HepG2 (cell line): ENCODE results near the gene NUDT8. TPM values are rescaled to one million over a fixed set of nuclear protein-coding genes. Genes with fewer than 3 reads are reported as not detected.

Source experiments
- ATAC-seq: fragments of 200-7000 bp; cut with Tn5 transposase; 3 replicates; pipeline ENCODE4 v1.9.1; 2020; ENCODE audit warnings: mild to moderate bottlenecking, moderate library complexity
- BruUV-seq: library from RNA; stranded (reverse); fragments of 400-500 nt; replicated peaks from 2 replicates; lab custom pipeline; 2021; lab: Mats Ljungman, UMichigan
- CTCF ChIA-PET: fragments of 300-600 bp; formaldehyde crosslinking; extraction: SDS; loops from one replicate; lab custom pipeline; 2021; ENCODE audit warnings: low total read pairs, inconsistent platforms, low intra/inter-chr PET ratio; lab: Yijun Ruan, JAX
- POLR2A ChIA-PET: fragments of 350-600 bp; sonication (Branson Sonifier 250); formaldehyde crosslinking; loops from one replicate; lab custom pipeline; 2020; ENCODE audit warnings: antibody characterized with exemption, inconsistent platforms; lab: Yijun Ruan, JAX
- DNase-seq: peaks from one replicate; pipeline ENCODE4 v3.0.0-alpha.2; 2015; ENCODE audit warnings: low spot score
- FAIRE-seq: peaks from 3 replicates; lab custom pipeline; 2011; peaks lifted over from hg19 to GRCh38; lab: Jason Lieb, UNC
- H2AFZ ChIP-seq: one replicate; pipeline ENCODE4 v1.6.1; 2011; ENCODE audit warnings: low read length, inconsistent platforms
- H3K27ac ChIP-seq: fragments of 300-600 bp; 3 replicates; pipeline ENCODE4 v1.8.0; 2011; ENCODE audit warnings: mixed run types, mild to moderate bottlenecking, mixed read lengths, low read length, inconsistent platforms; ENCODE audit not compliant: insufficient read depth; ENCODE audit errors: extremely low read length
- H3K27me3 ChIP-seq, 2 experiments: fragments of 200-600 bp in 1 of 2; 2 replicates in 1 of 2; 3 replicates in 1 of 2; pipeline versions ENCODE4 v1.6.0 to v1.8.0; 2011; ENCODE audit warnings: low read length in 2 of 2, mild to moderate bottlenecking in 2 of 2, moderate library complexity in 2 of 2, inconsistent platforms in 1 of 2; ENCODE audit not compliant: insufficient read depth in 2 of 2, control insufficient read depth in 1 of 2
- H3K36me3 ChIP-seq, 2 experiments: fragments of 200-600 bp in 1 of 2; replicated peaks in 1 of 2; 2 replicates in 1 of 2; 3 replicates in 1 of 2; pipeline versions ENCODE4 v1.5.1 to v1.8.0; 2011; ENCODE audit warnings: low read length in 2 of 2, inconsistent platforms in 1 of 2; ENCODE audit not compliant: insufficient read depth in 2 of 2, control insufficient read depth in 1 of 2
- H3K4me1 ChIP-seq: 2 replicates; pipeline ENCODE4 v1.5.1; 2012; ENCODE audit warnings: low read length, inconsistent platforms; ENCODE audit not compliant: insufficient read depth
- H3K4me2 ChIP-seq: 2 replicates; pipeline ENCODE4 v1.6.0; 2011; ENCODE audit warnings: low read depth, low read length, inconsistent platforms
- H3K4me3 ChIP-seq, 3 experiments: fragments of 200-600 bp in 1 of 3; sonication (generic), shearing (Covaris generic) in 1 of 3; replicated peaks in 1 of 3; 2 replicates each; pipeline ENCODE4 v1.5.1; 2011 to 2016; ENCODE audit warnings: low read length in 3 of 3, inconsistent platforms in 2 of 3, low read depth in 2 of 3, mild to moderate bottlenecking in 2 of 3, control low read depth in 1 of 3, mixed read lengths in 1 of 3; ENCODE audit not compliant: insufficient read depth in 1 of 3
- H3K79me2 ChIP-seq: one replicate; pipeline ENCODE4 v1.6.1; 2011; ENCODE audit warnings: low read length, inconsistent platforms; ENCODE audit not compliant: insufficient read depth
- H3K9ac ChIP-seq: 2 replicates; pipeline ENCODE4 v1.6.0; 2011; ENCODE audit warnings: mild to moderate bottlenecking, low read depth, low read length, inconsistent platforms; ENCODE audit not compliant: insufficient read depth
- H3K9me3 ChIP-seq: 2 replicates; pipeline ENCODE4 v1.5.1; 2012; ENCODE audit warnings: mild to moderate bottlenecking, low read length
- H4K20me1 ChIP-seq: 2 replicates; pipeline ENCODE4 v1.6.0; 2011; ENCODE audit warnings: inconsistent platforms, mild to moderate bottlenecking, low read length, moderate library complexity; ENCODE audit not compliant: insufficient read depth
- AKAP8 ChIP-seq: sonication (generic); formaldehyde crosslinking; IDR thresholded peaks from 2 replicates; pipeline ENCODE4 v1.5.1; 2020; ENCODE audit warnings: mild to moderate bottlenecking, missing genetic modification reagents
- EHMT2 ChIP-seq: fragments of 200-600 bp; sonication (generic); IDR thresholded peaks from 2 replicates; pipeline ENCODE4 v1.7.0; 2017; ENCODE audit warnings: antibody characterized with exemption, low read depth, low read length, borderline replicate concordance
- FOXA1 ChIP-seq, 2 experiments: fragments of 450-650 bp in 1 of 2; sonication (generic) in 1 of 2; formaldehyde crosslinking in 1 of 2; IDR thresholded peaks; 2 replicates each; pipeline versions ENCODE4 v1.4.0 to v1.6.1; 2016 to 2020; ENCODE audit warnings: missing genetic modification reagents in 1 of 2
- KMT2A ChIP-seq: sonication (generic); formaldehyde crosslinking; IDR thresholded peaks from 2 replicates; pipeline ENCODE4 v1.4.0; 2020; ENCODE audit warnings: missing genetic modification reagents
- RBM22 ChIP-seq: fragments of 200-400 bp; formaldehyde crosslinking; optimal IDR thresholded peaks from 2 replicates; pipeline ENCODE3; 2017; ENCODE audit warnings: mild to moderate bottlenecking, low read length, moderate library complexity
- SSRP1 ChIP-seq: IDR thresholded peaks from 2 replicates; pipeline ENCODE4 v1.6.1; 2016; ENCODE audit warnings: control low read depth
- ZNF781 ChIP-seq: sonication (generic); formaldehyde crosslinking; IDR thresholded peaks from 2 replicates; pipeline ENCODE4 v1.5.1; 2020; ENCODE audit warnings: borderline replicate concordance, mild to moderate bottlenecking, missing genetic modification reagents; ENCODE audit errors: not compliant biosample characterization
- WGBS: methylation state at CpG from one replicate; pipeline ENCODE4 v1.1.6; 2017; ENCODE audit warnings: low lambda C conversion rate; 5-methylcytosine and 5-hydroxymethylcytosine counted together
- in situ Hi-C: cut with HindIII; loops from 2 replicates; pipeline ENCODE4 v1.10.0; 2017; ENCODE audit warnings: low pct_unique_long_range_greater_than_20kb; ENCODE audit not compliant: extremely low pct_ligation_motif_present
- intact Hi-C: fragments of 100-400 bp; cut with micrococcal nuclease; formaldehyde crosslinking; loops from one replicate; pipeline ENCODE4 v1.10.0; 2022; ENCODE audit not compliant: unreplicated experiment
- polyA plus RNA-seq, 8 experiments: library from polyadenylated mRNA; depleted of rRNA in 3 of 8; stranded (reverse) in 7 of 8; unstranded in 1 of 8; fragments of >200 nt; fragmentation: Illumina TruSeq in 4 of 8; extraction: Trizol in 4 of 8; gene quantifications; 2 replicates each; pipeline versions ENCODE4 v1.2.1 to v1.2.3, GENCODE V29; 2011 to 2016; ENCODE audit warnings: low read depth in 4 of 8, missing spikeins in 1 of 8, mixed read lengths in 1 of 8; ENCODE audit not compliant: insufficient read depth in 1 of 8
- total RNA-seq, 5 experiments: library from RNA; depleted of rRNA; stranded (reverse); fragments of >200 nt; fragmentation: Illumina TruSeq; extraction: Trizol; gene quantifications; 2 replicates each; pipeline ENCODE4 v1.2.3, GENCODE V29; 2016; ENCODE audit warnings: low read depth in 1 of 5
- TF ChIP-seq, protein P1 (sequence below): sonication (generic); formaldehyde crosslinking; IDR thresholded peaks from 2 replicates; pipeline ENCODE4 v1.4.0; 2020; ENCODE audit warnings: missing genetic modification reagents, low read depth, mild to moderate bottlenecking, borderline replicate concordance
- TF ChIP-seq, protein P2 (sequence below): sonication (generic); formaldehyde crosslinking; IDR thresholded peaks from 2 replicates; pipeline ENCODE4 v1.5.1; 2020; ENCODE audit warnings: mild to moderate bottlenecking, missing genetic modification reagents, borderline replicate concordance
- TF ChIP-seq, protein P3 (sequence below): sonication (generic); formaldehyde crosslinking; IDR thresholded peaks from 2 replicates; pipeline ENCODE4 v1.5.1; 2020; ENCODE audit warnings: missing genetic modification reagents, mild to moderate bottlenecking, borderline replicate concordance
- TF ChIP-seq, protein P4 (sequence below): sonication (generic); formaldehyde crosslinking; IDR thresholded peaks from 2 replicates; pipeline ENCODE4 v1.5.0; 2020; ENCODE audit warnings: missing genetic modification reagents

NUDT8 gene
- total and polyA plus RNA-seq, 2 of the 13 experiments (the other 11 are each of a cell fraction or from before 2014, with no cell fraction given): 6.7 to 25.8 TPM

DNA sequence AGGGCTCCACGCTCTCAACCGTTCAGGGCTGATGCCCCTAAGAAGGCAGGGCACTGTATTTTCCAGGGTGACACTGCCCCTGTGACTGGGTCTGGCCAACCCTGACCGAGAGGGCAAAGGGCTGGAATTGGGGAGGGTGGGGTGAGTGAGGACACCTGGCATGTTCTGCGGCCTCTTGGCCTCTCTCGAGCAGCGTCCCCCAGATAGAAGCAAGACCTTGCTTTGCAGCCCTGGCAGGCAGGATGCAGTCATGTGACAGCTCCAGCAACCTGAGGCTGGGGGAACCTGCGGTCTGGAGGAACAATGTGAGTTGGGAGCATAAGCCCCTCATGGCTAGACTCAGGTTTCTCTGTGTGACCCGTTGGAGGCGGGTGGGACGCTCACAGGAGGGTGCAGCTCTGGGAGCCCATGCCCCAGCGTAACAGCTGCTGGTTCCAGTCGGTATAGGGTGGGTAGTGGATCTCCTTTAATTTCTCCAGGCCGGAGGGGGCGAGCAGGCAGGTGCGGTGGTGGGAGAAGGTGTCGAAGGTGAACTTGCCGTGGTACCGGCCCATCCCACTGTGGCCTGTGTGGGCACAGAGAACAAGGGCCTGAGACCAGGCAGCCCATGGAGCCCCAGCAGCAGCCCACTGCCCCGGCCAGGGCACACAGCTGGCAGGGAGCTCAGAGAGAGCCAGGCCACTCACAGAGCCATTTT is 33.2 kb upstream of the NUDT8 start:
- no TSS peak for BruUV-seq
- peaks cover 1 to 17% of the 10 kb centered on the region in 2 experiments; a peak in 3 of 5 replicates for H3K27me3 ChIP-seq
- H3K27ac ChIP-seq: no peak overlapping the region
- H3K9ac ChIP-seq: no peak overlapping the region
- peaks cover 9% of the 10 kb centered on the region for H3K4me1 ChIP-seq
- ChIA-PET POLR2A (no interaction called here), CTCF (no interaction called here)
- no peaks in the 10 kb centered on the region for H3K79me2 ChIP-seq
- no peak overlapping the region for H3K4me2 ChIP-seq
- H2AFZ ChIP-seq: no peak overlapping the region
- no peak for DNase-seq
- WGBS: 68% methylated on average over 10 of the region's 19 CpGs
- ATAC-seq: no peak
- in situ Hi-C loops: loop anchor here (25.0 kb wide), 1 partner anchor 124 kb away; no protein-coding TSS in a partner anchor
- H3K36me3 ChIP-seq: no peaks in the 10 kb centered on the region
- no peak for FAIRE-seq
- no peaks in the 10 kb centered on the region for H3K9me3 ChIP-seq
- no peaks in the 10 kb centered on the region for H4K20me1 ChIP-seq
- H3K4me3 ChIP-seq: no peak overlapping the region
- intact Hi-C loops: no loop called here
- TF ChIP-seq KMT2A (no peak), ZNF781 (no peak), SSRP1 (no peak), RBM22 (no peak), FOXA1 (IDR thresholded peaks at IDR 0.05) (no peak), FOXA1 (CRISPR knock-in tag; IDR thresholded peaks at IDR 0.05) (no peak), EHMT2 (no peak), AKAP8 (no peak)
- TF ChIP-seq, protein P1, sequence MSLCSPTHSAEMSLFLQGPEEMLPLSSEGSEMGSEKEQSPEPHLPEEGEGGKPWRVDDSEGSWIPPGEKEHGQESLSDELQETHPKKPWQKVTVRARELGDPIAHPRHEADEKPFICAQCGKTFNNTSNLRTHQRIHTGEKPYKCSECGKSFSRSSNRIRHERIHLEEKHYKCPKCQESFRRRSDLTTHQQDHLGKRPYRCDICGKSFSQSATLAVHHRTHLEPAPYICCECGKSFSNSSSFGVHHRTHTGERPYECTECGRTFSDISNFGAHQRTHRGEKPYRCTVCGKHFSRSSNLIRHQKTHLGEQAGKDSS (CRISPR knock-in tag): no peak
- TF ChIP-seq, protein P2, sequence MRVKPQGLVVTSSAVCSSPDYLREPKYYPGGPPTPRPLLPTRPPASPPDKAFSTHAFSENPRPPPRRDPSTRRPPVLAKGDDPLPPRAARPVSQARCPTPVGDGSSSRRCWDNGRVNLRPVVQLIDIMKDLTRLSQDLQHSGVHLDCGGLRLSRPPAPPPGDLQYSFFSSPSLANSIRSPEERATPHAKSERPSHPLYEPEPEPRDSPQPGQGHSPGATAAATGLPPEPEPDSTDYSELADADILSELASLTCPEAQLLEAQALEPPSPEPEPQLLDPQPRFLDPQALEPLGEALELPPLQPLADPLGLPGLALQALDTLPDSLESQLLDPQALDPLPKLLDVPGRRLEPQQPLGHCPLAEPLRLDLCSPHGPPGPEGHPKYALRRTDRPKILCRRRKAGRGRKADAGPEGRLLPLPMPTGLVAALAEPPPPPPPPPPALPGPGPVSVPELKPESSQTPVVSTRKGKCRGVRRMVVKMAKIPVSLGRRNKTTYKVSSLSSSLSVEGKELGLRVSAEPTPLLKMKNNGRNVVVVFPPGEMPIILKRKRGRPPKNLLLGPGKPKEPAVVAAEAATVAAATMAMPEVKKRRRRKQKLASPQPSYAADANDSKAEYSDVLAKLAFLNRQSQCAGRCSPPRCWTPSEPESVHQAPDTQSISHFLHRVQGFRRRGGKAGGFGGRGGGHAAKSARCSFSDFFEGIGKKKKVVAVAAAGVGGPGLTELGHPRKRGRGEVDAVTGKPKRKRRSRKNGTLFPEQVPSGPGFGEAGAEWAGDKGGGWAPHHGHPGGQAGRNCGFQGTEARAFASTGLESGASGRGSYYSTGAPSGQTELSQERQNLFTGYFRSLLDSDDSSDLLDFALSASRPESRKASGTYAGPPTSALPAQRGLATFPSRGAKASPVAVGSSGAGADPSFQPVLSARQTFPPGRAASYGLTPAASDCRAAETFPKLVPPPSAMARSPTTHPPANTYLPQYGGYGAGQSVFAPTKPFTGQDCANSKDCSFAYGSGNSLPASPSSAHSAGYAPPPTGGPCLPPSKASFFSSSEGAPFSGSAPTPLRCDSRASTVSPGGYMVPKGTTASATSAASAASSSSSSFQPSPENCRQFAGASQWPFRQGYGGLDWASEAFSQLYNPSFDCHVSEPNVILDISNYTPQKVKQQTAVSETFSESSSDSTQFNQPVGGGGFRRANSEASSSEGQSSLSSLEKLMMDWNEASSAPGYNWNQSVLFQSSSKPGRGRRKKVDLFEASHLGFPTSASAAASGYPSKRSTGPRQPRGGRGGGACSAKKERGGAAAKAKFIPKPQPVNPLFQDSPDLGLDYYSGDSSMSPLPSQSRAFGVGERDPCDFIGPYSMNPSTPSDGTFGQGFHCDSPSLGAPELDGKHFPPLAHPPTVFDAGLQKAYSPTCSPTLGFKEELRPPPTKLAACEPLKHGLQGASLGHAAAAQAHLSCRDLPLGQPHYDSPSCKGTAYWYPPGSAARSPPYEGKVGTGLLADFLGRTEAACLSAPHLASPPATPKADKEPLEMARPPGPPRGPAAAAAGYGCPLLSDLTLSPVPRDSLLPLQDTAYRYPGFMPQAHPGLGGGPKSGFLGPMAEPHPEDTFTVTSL (CRISPR knock-in tag): no peak
- TF ChIP-seq, protein P3, sequence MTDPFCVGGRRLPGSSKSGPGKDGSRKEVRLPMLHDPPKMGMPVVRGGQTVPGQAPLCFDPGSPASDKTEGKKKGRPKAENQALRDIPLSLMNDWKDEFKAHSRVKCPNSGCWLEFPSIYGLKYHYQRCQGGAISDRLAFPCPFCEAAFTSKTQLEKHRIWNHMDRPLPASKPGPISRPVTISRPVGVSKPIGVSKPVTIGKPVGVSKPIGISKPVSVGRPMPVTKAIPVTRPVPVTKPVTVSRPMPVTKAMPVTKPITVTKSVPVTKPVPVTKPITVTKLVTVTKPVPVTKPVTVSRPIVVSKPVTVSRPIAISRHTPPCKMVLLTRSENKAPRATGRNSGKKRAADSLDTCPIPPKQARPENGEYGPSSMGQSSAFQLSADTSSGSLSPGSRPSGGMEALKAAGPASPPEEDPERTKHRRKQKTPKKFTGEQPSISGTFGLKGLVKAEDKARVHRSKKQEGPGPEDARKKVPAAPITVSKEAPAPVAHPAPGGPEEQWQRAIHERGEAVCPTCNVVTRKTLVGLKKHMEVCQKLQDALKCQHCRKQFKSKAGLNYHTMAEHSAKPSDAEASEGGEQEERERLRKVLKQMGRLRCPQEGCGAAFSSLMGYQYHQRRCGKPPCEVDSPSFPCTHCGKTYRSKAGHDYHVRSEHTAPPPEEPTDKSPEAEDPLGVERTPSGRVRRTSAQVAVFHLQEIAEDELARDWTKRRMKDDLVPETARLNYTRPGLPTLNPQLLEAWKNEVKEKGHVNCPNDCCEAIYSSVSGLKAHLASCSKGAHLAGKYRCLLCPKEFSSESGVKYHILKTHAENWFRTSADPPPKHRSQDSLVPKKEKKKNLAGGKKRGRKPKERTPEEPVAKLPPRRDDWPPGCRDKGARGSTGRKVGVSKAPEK (CRISPR knock-in tag): no peak
- TF ChIP-seq, protein P4, sequence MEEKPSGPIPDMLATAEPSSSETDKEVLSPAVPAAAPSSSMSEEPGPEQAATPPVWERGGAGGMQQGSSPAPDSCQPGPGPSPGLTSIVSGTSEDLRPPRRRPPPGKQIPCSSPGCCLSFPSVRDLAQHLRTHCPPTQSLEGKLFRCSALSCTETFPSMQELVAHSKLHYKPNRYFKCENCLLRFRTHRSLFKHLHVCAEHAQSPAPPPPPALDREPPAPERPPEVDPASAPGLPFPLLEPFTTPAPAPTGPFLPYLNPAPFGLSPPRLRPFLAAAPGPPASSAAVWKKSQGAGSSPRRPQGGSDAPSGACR (CRISPR knock-in tag): no peak
